Measurements from ENCODE around the gene NEURL3. TPM values are rescaled to one million over a fixed set of nuclear protein-coding genes. Genes with fewer than 3 reads are reported as not detected.

NEURL3 gene
- total RNA-seq, 1 donor from 2014 or later = not detected

- Histone ChIP-seq H3K27me3 (peaks cover 17% of the 10 kb centered on the region), H3K9ac (no peak overlapping the region), H3K9me3 (ENCODE audit: low read depth) (peaks cover 6% of the 10 kb centered on the region), H3K4me1 (no peaks in the 10 kb centered on the region), H3K36me3 (no peaks in the 10 kb centered on the region), H3K4me2 (no peak overlapping the region), H3K27ac (no peak overlapping the region), H3K79me2 (ENCODE audit: low read depth) (no peaks in the 10 kb centered on the region), H3F3A (ENCODE audit: low read depth) (no peaks in the 10 kb centered on the region), H4K20me1 (ENCODE audit: low read depth) (no peaks in the 10 kb centered on the region), H3K4me3 (no peak overlapping the region), H2AFZ (replicated peaks) (no peak overlapping the region)
- no peaks in the 10 kb centered on the region for H3K36me3 Mint-ChIP-seq
- no peak overlapping the region for H3K27ac Mint-ChIP-seq
- TF ChIP-seq CTCF (IDR thresholded peaks at IDR 0.05) = no peak
- TF ChIP-seq EZH2 (IDR thresholded peaks at IDR 0.05) = no peak
- TF ChIP-seq EZH2phosphoT487 (IDR thresholded peaks at IDR 0.05) = no peak
- H3K27me3 Mint-ChIP-seq (ENCODE audit: insufficient read depth, low read depth) = no peaks in the 10 kb centered on the region
- H3K9me3 Mint-ChIP-seq = peaks cover 20% of the 10 kb centered on the region
- DNase-seq (ENCODE audit: low spot score) = no peak
- H3K4me1 Mint-ChIP-seq = peaks cover 17% of the 10 kb centered on the region
- H3K4me3 Mint-ChIP-seq = no peak overlapping the region
Observed at GRCh38 chr2:96521219-96521618, 16.1 kb upstream of the NEURL3 start.

GRCh38 chr2:96520697-96521096 lies 15.5 kb upstream of the NEURL3 start:
- no peak overlapping the region for H3K27ac Mint-ChIP-seq

GRCh38 chr2:96520231-96520630 lies 15.1 kb upstream of the NEURL3 start:
- H3K27me3 Mint-ChIP-seq (ENCODE audit: insufficient read depth, low read depth) = no peaks in the 10 kb centered on the region
- H3K36me3 Mint-ChIP-seq = no peaks in the 10 kb centered on the region
- no peaks in the 10 kb centered on the region for H3F3A ChIP-seq (ENCODE audit: low read depth)
- TF ChIP-seq EZH2 (IDR thresholded peaks at IDR 0.05) = no peak
- TF ChIP-seq EZH2phosphoT487 (IDR thresholded peaks at IDR 0.05) = no peak
- no peak for TF ChIP-seq CTCF (IDR thresholded peaks at IDR 0.05)
- no peaks in the 10 kb centered on the region for H4K20me1 ChIP-seq (ENCODE audit: low read depth)
- DNase-seq (ENCODE audit: low spot score) = no peak
- no peaks in the 10 kb centered on the region for H3K36me3 ChIP-seq
- no peak overlapping the region for H3K4me3 ChIP-seq
- no peak overlapping the region for H3K27ac ChIP-seq
- no peak overlapping the region for H3K27ac Mint-ChIP-seq
- no peak overlapping the region for H3K4me3 Mint-ChIP-seq
- no peak overlapping the region for H3K4me2 ChIP-seq
- H3K4me1 Mint-ChIP-seq = peaks cover 17% of the 10 kb centered on the region
- peaks cover 23% of the 10 kb centered on the region for H3K9me3 Mint-ChIP-seq
- H3K27me3 ChIP-seq = peaks cover 7% of the 10 kb centered on the region
- H3K4me1 ChIP-seq = no peaks in the 10 kb centered on the region
- no peaks in the 10 kb centered on the region for H3K79me2 ChIP-seq (ENCODE audit: low read depth)
- no peak overlapping the region for H2AFZ ChIP-seq (replicated peaks)
- H3K9ac ChIP-seq = no peak overlapping the region
- H3K9me3 ChIP-seq (ENCODE audit: low read depth) = peaks cover 6% of the 10 kb centered on the region

More at GRCh38 chr2:96520697-96521096, 15.5 kb upstream of the NEURL3 start:
- H3K27ac ChIP-seq = no peak overlapping the region
- Mint-ChIP-seq H3K36me3 (no peaks in the 10 kb centered on the region), H3K4me3 (no peak overlapping the region), H3K4me1 (peaks cover 17% of the 10 kb centered on the region), H3K27me3 (ENCODE audit: insufficient read depth, low read depth) (no peaks in the 10 kb centered on the region), H3K9me3 (peaks cover 23% of the 10 kb centered on the region)
- no peak overlapping the region for H3K4me2 ChIP-seq
- no peaks in the 10 kb centered on the region for H4K20me1 ChIP-seq (ENCODE audit: low read depth)
- TF ChIP-seq EZH2phosphoT487 (IDR thresholded peaks at IDR 0.05) = no peak
- TF ChIP-seq EZH2 (IDR thresholded peaks at IDR 0.05) = no peak
- no peak for TF ChIP-seq CTCF (IDR thresholded peaks at IDR 0.05)
- peaks cover 6% of the 10 kb centered on the region for H3K9me3 ChIP-seq (ENCODE audit: low read depth)
- no peaks in the 10 kb centered on the region for H3K36me3 ChIP-seq
- no peak for DNase-seq (ENCODE audit: low spot score)
- H3K9ac ChIP-seq = no peak overlapping the region
- no peak overlapping the region for H2AFZ ChIP-seq (replicated peaks)
- no peak overlapping the region for H3K4me3 ChIP-seq
- no peaks in the 10 kb centered on the region for H3F3A ChIP-seq (ENCODE audit: low read depth)
- H3K4me1 ChIP-seq = no peaks in the 10 kb centered on the region
- peaks cover 12% of the 10 kb centered on the region for H3K27me3 ChIP-seq
- no peaks in the 10 kb centered on the region for H3K79me2 ChIP-seq (ENCODE audit: low read depth)
